SK-N-SH (cell line): ENCODE results near the gene PTPRD. TPM values are rescaled to one million over a fixed set of nuclear protein-coding genes. Genes with fewer than 3 reads are reported as not detected.

Experiments used
- CTCF ChIA-PET: fragments of 300-600, 350-600 bp; formaldehyde crosslinking; extraction: SDS; loops from one replicate; lab custom pipeline; 2021; lab: Yijun Ruan, JAX
- POLR2A ChIA-PET: fragments of 350-600 bp; sonication (Branson Sonifier 250); formaldehyde crosslinking; extraction: SDS; loops from one replicate; lab custom pipeline; 2020; ENCODE audit warnings: antibody characterized with exemption, inconsistent platforms; lab: Yijun Ruan, JAX
- DNase-seq: peaks from one replicate; pipeline ENCODE4 v3.0.0; 2012
- H2AFZ ChIP-seq: fragments of 200-600 bp; sonication (generic); 2 replicates; pipeline ENCODE4 v1.8.1; 2016; ENCODE audit warnings: antibody characterized with exemption, mild to moderate bottlenecking, low read depth
- H3F3A ChIP-seq: fragments of 200-600 bp; sonication (generic); replicated peaks from 2 replicates; pipeline ENCODE3; 2016; ENCODE audit warnings: antibody characterized with exemption, mild to moderate bottlenecking; ENCODE audit not compliant: insufficient read depth
- H3K27ac ChIP-seq, 2 experiments: fragments of 200-500 bp in 1 of 2; fragments of 200-600 bp in 1 of 2; sonication (Bioruptor generic) in 1 of 2; sonication (generic), shearing (Covaris generic) in 1 of 2; 2 replicates each; pipeline versions ENCODE4 v1.5.1 to v1.6.1; 2014 to 2016; ENCODE audit warnings: low read depth in 2 of 2, inconsistent platforms in 1 of 2, low read length in 1 of 2, mild to moderate bottlenecking in 1 of 2, mixed read lengths in 1 of 2
- H3K27me3 ChIP-seq: fragments of 200-600 bp; sonication (generic), shearing (Covaris generic); 2 replicates; pipeline ENCODE4 v1.6.1; 2016; ENCODE audit warnings: mixed run types; ENCODE audit not compliant: insufficient read depth
- H3K36me3 ChIP-seq, 2 experiments: fragments of 200-500 bp in 1 of 2; fragments of 200-600 bp in 1 of 2; sonication (Bioruptor generic) in 1 of 2; sonication (generic) in 1 of 2; replicated peaks in 1 of 2; 2 replicates each; pipeline versions ENCODE3 to v1.5.1; 2014 to 2016; ENCODE audit warnings: low read length in 1 of 2, mild to moderate bottlenecking in 1 of 2; ENCODE audit not compliant: insufficient read depth in 2 of 2, control insufficient read depth in 1 of 2
- H3K4me1 ChIP-seq, 2 experiments: fragments of 200-500 bp in 1 of 2; fragments of 200-600 bp in 1 of 2; sonication (Bioruptor generic) in 1 of 2; sonication (generic), shearing (Covaris generic) in 1 of 2; 2 replicates each; pipeline versions ENCODE4 v1.5.1 to v1.6.1; 2014 to 2016; ENCODE audit warnings: low read depth in 1 of 2, low read length in 1 of 2, mixed run types in 1 of 2; ENCODE audit not compliant: insufficient read depth in 2 of 2, control insufficient read depth in 1 of 2
- H3K4me2 ChIP-seq: fragments of 200-600 bp; sonication (generic), shearing (Covaris generic); 2 replicates; pipeline ENCODE4 v1.6.1; 2017; ENCODE audit warnings: mixed run types
- H3K4me3 ChIP-seq, 2 experiments: fragments of 200-500 bp in 1 of 2; fragments of 200-600 bp in 1 of 2; sonication (Bioruptor generic) in 1 of 2; sonication (generic), shearing (Covaris generic) in 1 of 2; 2 replicates each; pipeline versions ENCODE4 v1.5.1 to v1.8.1; 2014 to 2016; ENCODE audit warnings: low read depth in 2 of 2, inconsistent platforms in 1 of 2, low read length in 1 of 2, mild to moderate bottlenecking in 1 of 2, mixed read lengths in 1 of 2, moderate library complexity in 1 of 2
- H3K79me2 ChIP-seq: fragments of 200-600 bp; sonication (generic); 2 replicates; pipeline ENCODE4 v1.8.1; 2017; ENCODE audit warnings: mild to moderate bottlenecking; ENCODE audit not compliant: insufficient read depth
- H3K9ac ChIP-seq: fragments of 200-600 bp; sonication (generic); 2 replicates; pipeline ENCODE4 v1.6.1; 2017; ENCODE audit warnings: mixed run types
- H3K9me2 ChIP-seq: fragments of 200-600 bp; sonication (generic); 2 replicates; pipeline ENCODE4 v1.6.1; 2017; ENCODE audit warnings: mixed run types
- H3K9me3 ChIP-seq: fragments of 200-600 bp; sonication (generic); 2 replicates; pipeline ENCODE4 v1.6.1; 2017; ENCODE audit warnings: mixed run types, mild to moderate bottlenecking, moderate library complexity
- H4K20me1 ChIP-seq: fragments of 200-600 bp; sonication (generic); 2 replicates; pipeline ENCODE4 v1.6.1; 2017; ENCODE audit warnings: mild to moderate bottlenecking, mixed run types; ENCODE audit not compliant: insufficient read depth
- EZH2phosphoT487 ChIP-seq: fragments of 200-600 bp; sonication (generic); IDR thresholded peaks from 2 replicates; pipeline ENCODE4 v1.6.1; 2017; ENCODE audit warnings: low read depth, mixed run types, mild to moderate bottlenecking, antibody characterized with exemption, moderate library complexity, borderline replicate concordance
- FOSL2 ChIP-seq: IDR thresholded peaks from 2 replicates; pipeline ENCODE4 v1.4.0; 2012; ENCODE audit warnings: low read depth, mild to moderate bottlenecking, moderate library complexity, borderline replicate concordance
- MEF2A ChIP-seq: IDR thresholded peaks from 2 replicates; pipeline ENCODE4 v1.4.0; 2012; ENCODE audit warnings: low read depth, borderline replicate concordance
- NFIC ChIP-seq: IDR thresholded peaks from 2 replicates; pipeline ENCODE4 v1.4.0; 2012; ENCODE audit warnings: borderline replicate concordance
- NRF1 ChIP-seq: IDR thresholded peaks from 2 replicates; pipeline ENCODE4 v1.6.1; 2012; ENCODE audit warnings: low read depth, mild to moderate bottlenecking, low read length
- RAD21 ChIP-seq: IDR thresholded peaks from 2 replicates; pipeline ENCODE4 v1.6.1; 2012; ENCODE audit warnings: mild to moderate bottlenecking, low read length
- RCOR1 ChIP-seq: fragments of 150-350 bp; IDR thresholded peaks from 2 replicates; pipeline ENCODE4 v1.6.1; 2017; ENCODE audit warnings: antibody characterized with exemption, low read length
- RXRA ChIP-seq: IDR thresholded peaks from 2 replicates; pipeline ENCODE4 v1.4.0; 2012; ENCODE audit warnings: low read depth, mild to moderate bottlenecking, borderline replicate concordance
- SIN3A ChIP-seq: IDR thresholded peaks from 2 replicates; pipeline ENCODE4 v1.6.1; 2012; ENCODE audit warnings: low read depth, mild to moderate bottlenecking, low read length, moderate library complexity, borderline replicate concordance
- TCF12 ChIP-seq: IDR thresholded peaks from 2 replicates; pipeline ENCODE4 v1.4.0; 2012
- YY1 ChIP-seq: IDR thresholded peaks from 2 replicates; pipeline ENCODE4 v1.4.0; 2012; ENCODE audit warnings: low read depth, mild to moderate bottlenecking
- WGBS: methylation state at CpG from one replicate; pipeline ENCODE4 v1.1.6; 2017; ENCODE audit warnings: low lambda C conversion rate; 5-methylcytosine and 5-hydroxymethylcytosine counted together
- polyA plus RNA-seq, 3 experiments: library from polyadenylated mRNA; depleted of rRNA; stranded (reverse); fragments of >200 nt; gene quantifications; 2 replicates each; pipeline ENCODE4 v1.2.3, GENCODE V29; 2012
- TF ChIP-seq, protein P1 (sequence below): IDR thresholded peaks from 2 replicates; pipeline ENCODE4 v1.6.1; 2012; ENCODE audit warnings: mild to moderate bottlenecking, low read depth, low read length, moderate library complexity
- TF ChIP-seq, protein P2 (sequence below): IDR thresholded peaks from 2 replicates; pipeline ENCODE4 v1.4.0; 2012; ENCODE audit warnings: low read depth
- TF ChIP-seq, protein P3 (sequence below): fragments of 150-350 bp; IDR thresholded peaks from 2 replicates; pipeline ENCODE4 v1.6.1; 2016; ENCODE audit warnings: mild to moderate bottlenecking, low read depth, low read length
- TF ChIP-seq, protein P4 (sequence below): fragments of 150-350 bp; IDR thresholded peaks from 2 replicates; pipeline ENCODE4 v1.6.1; 2017; ENCODE audit warnings: antibody characterized with exemption, low read length, low read depth, borderline replicate concordance

PTPRD gene
- polyA plus RNA-seq, 1 of the 3 experiments (the other 2 are of a cell fraction): 0.15 TPM

DNA sequence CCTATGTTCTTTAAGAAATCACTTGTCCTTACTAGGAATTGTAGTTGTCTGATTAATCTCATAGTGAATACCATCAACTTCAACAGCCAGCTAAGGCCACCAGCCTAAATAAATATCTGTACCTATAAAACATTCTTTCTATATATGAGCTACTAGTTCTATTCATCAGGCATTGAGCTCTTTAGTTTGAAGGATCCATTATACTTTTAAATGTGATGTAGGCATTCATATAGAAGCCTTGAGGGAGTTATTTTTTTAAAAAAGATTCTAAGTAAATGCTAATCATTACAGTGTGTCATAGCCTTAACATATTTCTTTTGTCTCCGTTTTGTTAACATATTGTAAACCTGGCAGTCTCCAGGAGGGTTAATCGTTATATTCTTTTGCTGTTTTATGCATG is 838.3 kb downstream of the PTPRD start:
- no peaks in the 10 kb centered on the region for H3F3A ChIP-seq
- 8% methylated on average over 2 of the region's 2 CpGs for WGBS
- ChIA-PET POLR2A (no interaction called here), CTCF (interaction anchor here (0.9 to 1.0 kb wide), 2 partner anchors 15 to 168 kb away, joined by 3 to 5 read pairs; no protein-coding TSS in a partner anchor)
- no peaks in the 10 kb centered on the region for H4K20me1 ChIP-seq
- H3K27me3 ChIP-seq: no peaks in the 10 kb centered on the region
- H3K9me2 ChIP-seq: no peaks in the 10 kb centered on the region
- no peak for DNase-seq
- no peak overlapping the region for H3K9ac ChIP-seq
- H2AFZ ChIP-seq: no peak overlapping the region
- no peaks in the 10 kb centered on the region for H3K79me2 ChIP-seq
- no peak overlapping the region for H3K4me2 ChIP-seq
- H3K4me1 ChIP-seq: no peaks in the 10 kb centered on the region; a peak in 1 of 4 replicates
- TF ChIP-seq, protein P1, sequence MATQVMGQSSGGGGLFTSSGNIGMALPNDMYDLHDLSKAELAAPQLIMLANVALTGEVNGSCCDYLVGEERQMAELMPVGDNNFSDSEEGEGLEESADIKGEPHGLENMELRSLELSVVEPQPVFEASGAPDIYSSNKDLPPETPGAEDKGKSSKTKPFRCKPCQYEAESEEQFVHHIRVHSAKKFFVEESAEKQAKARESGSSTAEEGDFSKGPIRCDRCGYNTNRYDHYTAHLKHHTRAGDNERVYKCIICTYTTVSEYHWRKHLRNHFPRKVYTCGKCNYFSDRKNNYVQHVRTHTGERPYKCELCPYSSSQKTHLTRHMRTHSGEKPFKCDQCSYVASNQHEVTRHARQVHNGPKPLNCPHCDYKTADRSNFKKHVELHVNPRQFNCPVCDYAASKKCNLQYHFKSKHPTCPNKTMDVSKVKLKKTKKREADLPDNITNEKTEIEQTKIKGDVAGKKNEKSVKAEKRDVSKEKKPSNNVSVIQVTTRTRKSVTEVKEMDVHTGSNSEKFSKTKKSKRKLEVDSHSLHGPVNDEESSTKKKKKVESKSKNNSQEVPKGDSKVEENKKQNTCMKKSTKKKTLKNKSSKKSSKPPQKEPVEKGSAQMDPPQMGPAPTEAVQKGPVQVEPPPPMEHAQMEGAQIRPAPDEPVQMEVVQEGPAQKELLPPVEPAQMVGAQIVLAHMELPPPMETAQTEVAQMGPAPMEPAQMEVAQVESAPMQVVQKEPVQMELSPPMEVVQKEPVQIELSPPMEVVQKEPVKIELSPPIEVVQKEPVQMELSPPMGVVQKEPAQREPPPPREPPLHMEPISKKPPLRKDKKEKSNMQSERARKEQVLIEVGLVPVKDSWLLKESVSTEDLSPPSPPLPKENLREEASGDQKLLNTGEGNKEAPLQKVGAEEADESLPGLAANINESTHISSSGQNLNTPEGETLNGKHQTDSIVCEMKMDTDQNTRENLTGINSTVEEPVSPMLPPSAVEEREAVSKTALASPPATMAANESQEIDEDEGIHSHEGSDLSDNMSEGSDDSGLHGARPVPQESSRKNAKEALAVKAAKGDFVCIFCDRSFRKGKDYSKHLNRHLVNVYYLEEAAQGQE: no peak
- no peak for TF ChIP-seq SIN3A
- TF ChIP-seq RCOR1: no peak
- TF ChIP-seq YY1: no peak
- no peak for TF ChIP-seq NFIC
- TF ChIP-seq RAD21: no peak
- TF ChIP-seq NRF1: no peak
- no peak for TF ChIP-seq MEF2A
- TF ChIP-seq EZH2phosphoT487: no peak
- TF ChIP-seq, protein P2, sequence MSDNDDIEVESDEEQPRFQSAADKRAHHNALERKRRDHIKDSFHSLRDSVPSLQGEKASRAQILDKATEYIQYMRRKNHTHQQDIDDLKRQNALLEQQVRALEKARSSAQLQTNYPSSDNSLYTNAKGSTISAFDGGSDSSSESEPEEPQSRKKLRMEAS: no peak
- TF ChIP-seq RXRA: no peak
- TF ChIP-seq, protein P3, sequence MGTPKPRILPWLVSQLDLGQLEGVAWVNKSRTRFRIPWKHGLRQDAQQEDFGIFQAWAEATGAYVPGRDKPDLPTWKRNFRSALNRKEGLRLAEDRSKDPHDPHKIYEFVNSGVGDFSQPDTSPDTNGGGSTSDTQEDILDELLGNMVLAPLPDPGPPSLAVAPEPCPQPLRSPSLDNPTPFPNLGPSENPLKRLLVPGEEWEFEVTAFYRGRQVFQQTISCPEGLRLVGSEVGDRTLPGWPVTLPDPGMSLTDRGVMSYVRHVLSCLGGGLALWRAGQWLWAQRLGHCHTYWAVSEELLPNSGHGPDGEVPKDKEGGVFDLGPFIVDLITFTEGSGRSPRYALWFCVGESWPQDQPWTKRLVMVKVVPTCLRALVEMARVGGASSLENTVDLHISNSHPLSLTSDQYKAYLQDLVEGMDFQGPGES: no peak
- TF ChIP-seq TCF12: no peak
- TF ChIP-seq, protein P4, sequence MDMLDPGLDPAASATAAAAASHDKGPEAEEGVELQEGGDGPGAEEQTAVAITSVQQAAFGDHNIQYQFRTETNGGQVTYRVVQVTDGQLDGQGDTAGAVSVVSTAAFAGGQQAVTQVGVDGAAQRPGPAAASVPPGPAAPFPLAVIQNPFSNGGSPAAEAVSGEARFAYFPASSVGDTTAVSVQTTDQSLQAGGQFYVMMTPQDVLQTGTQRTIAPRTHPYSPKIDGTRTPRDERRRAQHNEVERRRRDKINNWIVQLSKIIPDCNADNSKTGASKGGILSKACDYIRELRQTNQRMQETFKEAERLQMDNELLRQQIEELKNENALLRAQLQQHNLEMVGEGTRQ: no peak
- no peak for TF ChIP-seq FOSL2
- TF ChIP-seq, all 33 proteins: peak for 0
- no peaks in the 10 kb centered on the region for H3K36me3 ChIP-seq
- H3K27ac ChIP-seq: no peak overlapping the region
- no peak overlapping the region for H3K4me3 ChIP-seq
- no peaks in the 10 kb centered on the region for H3K9me3 ChIP-seq
